HCT116 (cell line): ENCODE results near the gene FANCD2. TPM values are rescaled to one million over a fixed set of nuclear protein-coding genes. Genes with fewer than 3 reads are reported as not detected.
"Not testable (repeated sequence)": the region's sequence is repeated elsewhere in the genome, so short reads cannot be mapped to it uniquely, and the experiment has no call there.

Experiments used
- ATAC-seq: fragments of 200-7000 bp; cut with Tn5 transposase; 2 replicates; pipeline ENCODE4 v1.9.1; 2020; ENCODE audit warnings: mild to moderate bottlenecking, moderate library complexity
- BruUV-seq: library from RNA; stranded (reverse); fragments of 400-500 nt; replicated peaks from 2 replicates; lab custom pipeline; 2021; lab: Mats Ljungman, UMichigan
- CTCF ChIA-PET: fragments of 300-600 bp; sonication (Branson Sonifier 250); formaldehyde crosslinking; loops from one replicate; lab custom pipeline; 2021; ENCODE audit warnings: antibody characterized with exemption; lab: Charles Lee
- POLR2A ChIA-PET: fragments of 300-600, 350-600 bp; sonication (Branson Sonifier 250); formaldehyde crosslinking; loops from one replicate; lab custom pipeline; 2021; ENCODE audit warnings: antibody characterized with exemption; lab: Charles Lee
- RAD21 ChIA-PET, 2 experiments: fragments of 300-600 bp; sonication (Branson Sonifier 250); formaldehyde crosslinking; loops; one replicate each; lab custom pipeline; 2023; ENCODE audit warnings: low total read pairs in 2 of 2; ENCODE audit not compliant: uncharacterized antibody in 2 of 2, unreplicated experiment in 2 of 2, low non-redundant PET in 1 of 2; lab: Charles Lee
- DNase-seq: peaks from one replicate; pipeline ENCODE4 v3.0.0-alpha.2; 2010; ENCODE audit warnings: low read depth, low spot score
- H2AFZ ChIP-seq: fragments of 200-600 bp; shearing (Covaris generic), sonication (generic); 2 replicates; pipeline ENCODE4 v1.6.1; 2017; ENCODE audit warnings: low read depth, mixed run types, mixed read lengths, antibody characterized with exemption, low read length; ENCODE audit not compliant: poor library complexity, severe bottlenecking
- H3K27ac ChIP-seq: 2 replicates; pipeline ENCODE4 v1.5.1; 2012; ENCODE audit warnings: low read depth, low read length
- H3K27me3 ChIP-seq: fragments of 200-600 bp; sonication (generic); 2 replicates; pipeline ENCODE4 v1.6.1; 2016; ENCODE audit warnings: mixed run types, low read length, mixed read lengths; ENCODE audit not compliant: insufficient read depth
- H3K36me3 ChIP-seq, 2 experiments: fragments of 200-500 bp in 1 of 2; fragments of 200-600 bp in 1 of 2; sonication (Bioruptor generic) in 1 of 2; sonication (generic) in 1 of 2; 2 replicates each; pipeline versions ENCODE4 v1.5.1 to v1.6.1; 2014 to 2016; ENCODE audit warnings: low read length in 2 of 2, inconsistent platforms in 1 of 2, mixed read lengths in 1 of 2, mixed run types in 1 of 2; ENCODE audit not compliant: insufficient read depth in 2 of 2, control insufficient read depth in 1 of 2
- H3K4me1 ChIP-seq, 2 experiments: fragments of 200-600 bp in 1 of 2; sonication (generic) in 1 of 2; 2 replicates each; pipeline versions ENCODE4 v1.5.1 to v1.6.1; 2012 to 2017; ENCODE audit warnings: low read length in 2 of 2, inconsistent platforms in 1 of 2, mild to moderate bottlenecking in 1 of 2, mixed read lengths in 1 of 2, mixed run types in 1 of 2, moderate library complexity in 1 of 2; ENCODE audit not compliant: insufficient read depth in 2 of 2, control insufficient read depth in 1 of 2
- H3K4me2 ChIP-seq: fragments of 200-600 bp; sonication (generic); 2 replicates; pipeline ENCODE4 v1.6.1; 2017; ENCODE audit warnings: mixed run types, low read length, mixed read lengths
- H3K4me3 ChIP-seq, 2 experiments: fragments of 200-600 bp in 1 of 2; sonication (generic) in 1 of 2; replicated peaks in 1 of 2; 2 replicates each; pipeline ENCODE4 v1.5.1; 2011 to 2016; ENCODE audit warnings: low read length in 2 of 2, control low read depth in 1 of 2, low read depth in 1 of 2, mild to moderate bottlenecking in 1 of 2, mixed read lengths in 1 of 2, mixed run types in 1 of 2
- H3K79me2 ChIP-seq: fragments of 200-600 bp; sonication (generic); 2 replicates; pipeline ENCODE4 v1.6.1; 2017; ENCODE audit warnings: mild to moderate bottlenecking, mixed run types, low read length, moderate library complexity, mixed read lengths; ENCODE audit not compliant: insufficient read depth
- H3K9ac ChIP-seq: fragments of 200-600 bp; sonication (generic); 2 replicates; pipeline ENCODE4 v1.6.1; 2016; ENCODE audit warnings: low read length, mixed read lengths
- H3K9me2 ChIP-seq: fragments of 200-600 bp; sonication (generic), shearing (Covaris generic); 2 replicates; pipeline ENCODE4 v1.6.1; 2017; ENCODE audit warnings: mixed run types, mild to moderate bottlenecking, moderate library complexity; ENCODE audit not compliant: insufficient read depth
- H3K9me3 ChIP-seq, 2 experiments: fragments of 200-500 bp in 1 of 2; fragments of 200-600 bp in 1 of 2; sonication (Bioruptor generic) in 1 of 2; sonication (generic) in 1 of 2; 2 replicates each; pipeline ENCODE4 v1.6.1; 2014 to 2017; ENCODE audit warnings: low read length in 2 of 2, mixed read lengths in 2 of 2, inconsistent platforms in 1 of 2, low read depth in 1 of 2, mild to moderate bottlenecking in 1 of 2, mixed run types in 1 of 2, moderate library complexity in 1 of 2; ENCODE audit not compliant: control insufficient read depth in 1 of 2, insufficient read depth in 1 of 2
- H4K20me1 ChIP-seq: fragments of 200-600 bp; sonication (generic), shearing (Covaris generic); 2 replicates; pipeline ENCODE4 v1.6.1; 2017; ENCODE audit warnings: mixed run types, mild to moderate bottlenecking, moderate library complexity; ENCODE audit not compliant: insufficient read depth
- CEBPB ChIP-seq: IDR thresholded peaks from 2 replicates; pipeline ENCODE4 v1.6.1; 2012; ENCODE audit warnings: low read depth
- EGR1 ChIP-seq: IDR thresholded peaks from 2 replicates; pipeline ENCODE4 v1.6.1; 2012; ENCODE audit warnings: low read depth
- EZH2 ChIP-seq: fragments of 200-600 bp; sonication (generic); IDR thresholded peaks from 2 replicates; pipeline ENCODE4 v1.6.1; 2017; ENCODE audit warnings: antibody characterized with exemption, mixed run types
- JUND ChIP-seq: IDR thresholded peaks from 2 replicates; pipeline ENCODE4 v1.6.1; 2012
- POLR2A ChIP-seq: IDR thresholded peaks from 2 replicates; pipeline ENCODE4 v1.7.0; 2011; ENCODE audit warnings: borderline replicate concordance; ENCODE audit not compliant: insufficient read depth, insufficient read length; ENCODE audit errors: extremely low read depth
- intact Hi-C: fragments of 100-400 bp; cut with micrococcal nuclease; formaldehyde crosslinking; loops from 2 replicates; pipeline ENCODE4 v1.10.0; 2022
- total RNA-seq: library from RNA; stranded (reverse); gene quantifications from one replicate; pipeline ENCODE4 v1.2.1, GENCODE V29; 2021; ENCODE audit not compliant: unreplicated experiment
- TF ChIP-seq, protein P1 (sequence below): IDR thresholded peaks from 2 replicates; pipeline ENCODE4 v1.6.1; 2012

FANCD2 gene
- total RNA-seq, 1 experiment from 2014 or later, result 50.0 TPM

GRCh38 chr3:10088256-10088655, 62.0 kb downstream of the FANCD2 start:
- CTCF ChIA-PET, result no interaction called here
- H3K36me3 ChIP-seq, result peaks cover 31 to 62% of the 10 kb centered on the region in 2 experiments

GRCh38 chr3:10090179-10090578, 63.9 kb downstream of the FANCD2 start:
- H2AFZ ChIP-seq, result no peak overlapping the region
- intact Hi-C loops, result no loop called here
- H3K27me3 ChIP-seq, result no peaks in the 10 kb centered on the region
- DNase-seq (no peak), ATAC-seq (no peak)
- H3K4me1 ChIP-seq, result peaks cover 0 to 3% of the 10 kb centered on the region in 2 experiments; a peak in 1 of 4 replicates
- H3K9me3 ChIP-seq, result no peaks in the 10 kb centered on the region
- RAD21 ChIA-PET, result no interaction called here
- TF ChIP-seq CEBPB, result no peak
- no peak for TF ChIP-seq POLR2A
- peaks cover 28 to 62% of the 10 kb centered on the region in 2 experiments for H3K36me3 ChIP-seq
- H3K27ac ChIP-seq, result no peak overlapping the region
- H3K4me2 ChIP-seq, result no peak overlapping the region
- POLR2A ChIA-PET, result no interaction called here
- no TSS peak for BruUV-seq
- no peak overlapping the region for H3K4me3 ChIP-seq
- no peaks in the 10 kb centered on the region for H4K20me1 ChIP-seq
- CTCF ChIA-PET, result no interaction called here
- H3K9me2 ChIP-seq, result no peaks in the 10 kb centered on the region
- H3K9ac ChIP-seq, result no peak overlapping the region
- H3K79me2 ChIP-seq, result no peaks in the 10 kb centered on the region

More at GRCh38 chr3:10088256-10088655, 62.0 kb downstream of the FANCD2 start:
- H2AFZ ChIP-seq, result no peak overlapping the region
- no peaks in the 10 kb centered on the region for H3K79me2 ChIP-seq
- H4K20me1 ChIP-seq, result no peaks in the 10 kb centered on the region
- no peak overlapping the region for H3K9ac ChIP-seq
- RAD21 ChIA-PET, result no interaction called here
- intact Hi-C loops, result no loop called here
- H3K4me2 ChIP-seq, result no peak overlapping the region
- TF ChIP-seq CEBPB (no peak), EZH2 (no peak), EGR1 (no peak), JUND (no peak)
- TF ChIP-seq, protein P1, sequence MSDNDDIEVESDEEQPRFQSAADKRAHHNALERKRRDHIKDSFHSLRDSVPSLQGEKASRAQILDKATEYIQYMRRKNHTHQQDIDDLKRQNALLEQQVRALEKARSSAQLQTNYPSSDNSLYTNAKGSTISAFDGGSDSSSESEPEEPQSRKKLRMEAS, result no peak
- no peaks in the 10 kb centered on the region for H3K27me3 ChIP-seq
- DNase-seq (no peak), ATAC-seq (no peak)
- H3K27ac ChIP-seq, result no peak overlapping the region
- H3K9me3 ChIP-seq, result no peaks in the 10 kb centered on the region
- no peak overlapping the region for H3K4me3 ChIP-seq
- peaks cover 0 to 3% of the 10 kb centered on the region in 2 experiments; a peak in 1 of 4 replicates for H3K4me1 ChIP-seq
- BruUV-seq, result no TSS peak
- H3K9me2 ChIP-seq, result no peaks in the 10 kb centered on the region
- POLR2A ChIA-PET, result no interaction called here

DNA sequence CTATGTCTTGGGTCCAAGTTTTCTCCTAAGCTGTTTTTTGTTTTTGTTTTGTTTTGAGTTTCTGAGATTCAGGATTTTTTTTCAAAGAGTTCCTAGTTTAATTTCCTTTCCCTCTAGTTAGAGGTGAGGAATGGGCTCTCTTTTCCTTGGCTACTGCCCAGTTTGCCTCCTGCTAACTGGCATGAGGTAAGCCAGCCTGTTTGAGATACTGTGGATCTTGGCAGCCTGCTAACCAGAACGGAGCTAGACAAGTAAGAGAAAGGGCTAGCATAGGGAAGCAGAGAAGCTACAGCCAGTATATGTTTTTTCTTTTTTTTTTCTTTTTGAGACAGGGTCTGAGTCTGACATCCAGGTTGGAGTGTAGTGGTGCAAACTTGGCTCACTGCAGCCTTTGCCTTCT, 64.5 kb downstream of the FANCD2 start:
- H3K27ac ChIP-seq, H4K20me1 ChIP-seq, intact Hi-C loops, H3K4me1 ChIP-seq, H3K9me2 ChIP-seq, ATAC-seq, H3K4me2 ChIP-seq, H2AFZ ChIP-seq, H3K9ac ChIP-seq, H3K9me3 ChIP-seq, H3K79me2 ChIP-seq, RAD21 ChIA-PET, H3K27me3 ChIP-seq, DNase-seq, CTCF ChIA-PET, POLR2A ChIA-PET, H3K4me3 ChIP-seq, BruUV-seq: not testable (repeated sequence)
- peaks cover 27 to 60% of the 10 kb centered on the region in 2 experiments for H3K36me3 ChIP-seq

DNA sequence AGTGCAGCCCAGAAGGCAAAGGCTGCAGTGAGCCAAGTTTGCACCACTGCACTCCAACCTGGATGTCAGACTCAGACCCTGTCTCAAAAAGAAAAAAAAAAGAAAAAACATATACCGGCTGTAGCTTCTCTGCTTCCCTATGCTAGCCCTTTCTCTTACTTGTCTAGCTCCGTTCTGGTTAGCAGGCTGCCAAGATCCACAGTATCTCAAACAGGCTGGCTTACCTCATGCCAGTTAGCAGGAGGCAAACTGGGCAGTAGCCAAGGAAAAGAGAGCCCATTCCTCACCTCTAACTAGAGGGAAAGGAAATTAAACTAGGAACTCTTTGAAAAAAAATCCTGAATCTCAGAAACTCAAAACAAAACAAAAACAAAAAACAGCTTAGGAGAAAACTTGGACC, 65.2 kb downstream of the FANCD2 start:
- H3K4me3 ChIP-seq, H3K4me2 ChIP-seq, H2AFZ ChIP-seq, H4K20me1 ChIP-seq, POLR2A ChIA-PET, H3K9me2 ChIP-seq, H3K79me2 ChIP-seq, intact Hi-C loops, DNase-seq, H3K27ac ChIP-seq, H3K27me3 ChIP-seq, CTCF ChIA-PET, H3K9me3 ChIP-seq, RAD21 ChIA-PET, H3K9ac ChIP-seq, ATAC-seq, BruUV-seq, H3K4me1 ChIP-seq: not testable (repeated sequence)
- peaks cover 24 to 59% of the 10 kb centered on the region in 2 experiments for H3K36me3 ChIP-seq
